GM13977 (cell line): ENCODE results near the gene CDH23.

ENCODE experiments used
- DNase-seq: peaks from one replicate; pipeline ENCODE4 v3.0.0; 2012; ENCODE audit warnings: low spot score
- in situ Hi-C: fragments of 300-500 bp; cut with MboI; formaldehyde crosslinking; loops from one replicate; pipeline ENCODE4 v1.12.0; 2022; ENCODE audit warnings: low sequenced_read_pairs, low pct_unique_long_range_greater_than_20kb, mixed read lengths, inconsistent platforms; ENCODE audit not compliant: unreplicated experiment
- TF ChIP-seq, protein P1 (sequence below): IDR thresholded peaks from 2 replicates; pipeline ENCODE4 v1.5.1; 2012; ENCODE audit warnings: mild to moderate bottlenecking, control low read depth; ENCODE audit not compliant: insufficient read depth; ENCODE audit errors: extremely low read depth, missing control alignments

The CDH23 gene

GRCh38 chr10:71836596-71836974 is 439.9 kb downstream of the CDH23 start:
- TF ChIP-seq, protein P1, sequence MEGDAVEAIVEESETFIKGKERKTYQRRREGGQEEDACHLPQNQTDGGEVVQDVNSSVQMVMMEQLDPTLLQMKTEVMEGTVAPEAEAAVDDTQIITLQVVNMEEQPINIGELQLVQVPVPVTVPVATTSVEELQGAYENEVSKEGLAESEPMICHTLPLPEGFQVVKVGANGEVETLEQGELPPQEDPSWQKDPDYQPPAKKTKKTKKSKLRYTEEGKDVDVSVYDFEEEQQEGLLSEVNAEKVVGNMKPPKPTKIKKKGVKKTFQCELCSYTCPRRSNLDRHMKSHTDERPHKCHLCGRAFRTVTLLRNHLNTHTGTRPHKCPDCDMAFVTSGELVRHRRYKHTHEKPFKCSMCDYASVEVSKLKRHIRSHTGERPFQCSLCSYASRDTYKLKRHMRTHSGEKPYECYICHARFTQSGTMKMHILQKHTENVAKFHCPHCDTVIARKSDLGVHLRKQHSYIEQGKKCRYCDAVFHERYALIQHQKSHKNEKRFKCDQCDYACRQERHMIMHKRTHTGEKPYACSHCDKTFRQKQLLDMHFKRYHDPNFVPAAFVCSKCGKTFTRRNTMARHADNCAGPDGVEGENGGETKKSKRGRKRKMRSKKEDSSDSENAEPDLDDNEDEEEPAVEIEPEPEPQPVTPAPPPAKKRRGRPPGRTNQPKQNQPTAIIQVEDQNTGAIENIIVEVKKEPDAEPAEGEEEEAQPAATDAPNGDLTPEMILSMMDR: no peak
- in situ Hi-C loops: loop anchor here (10.0 kb wide), 1 partner anchor 48 kb away; no protein-coding TSS in a partner anchor

DNA sequence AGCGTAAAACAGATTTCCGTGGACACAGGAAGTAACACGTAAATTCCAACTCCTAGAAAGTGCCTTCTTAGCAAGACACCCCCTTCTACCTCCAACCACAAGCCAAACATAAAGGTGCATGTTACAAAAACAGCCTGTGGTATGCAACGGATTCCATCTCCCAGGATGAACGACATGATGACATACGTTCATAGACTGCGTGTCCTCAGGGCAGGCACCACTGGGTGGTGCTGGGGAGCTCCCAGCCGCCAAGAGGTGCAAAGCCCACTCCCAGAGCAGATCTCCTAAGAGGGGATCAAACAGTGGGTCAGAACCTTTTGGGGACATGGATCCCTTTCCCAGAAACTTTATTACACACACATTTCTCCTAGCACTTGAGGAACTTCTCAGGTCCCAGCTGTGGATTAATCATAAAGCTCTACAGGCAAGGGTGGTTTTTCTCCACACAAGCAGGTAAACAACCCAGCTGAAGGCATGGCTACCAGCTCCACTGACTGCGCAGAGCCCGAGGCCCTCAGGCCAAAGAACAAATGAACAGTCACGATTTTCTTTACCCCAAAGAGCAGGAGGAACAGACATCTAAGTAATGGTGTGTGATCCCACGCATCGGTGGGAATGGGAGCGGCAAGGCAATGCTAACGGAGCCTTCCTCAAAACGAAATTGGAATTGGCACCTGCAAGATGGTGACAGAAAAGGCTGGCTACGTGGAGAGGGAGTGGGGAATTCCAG is 440.5 kb downstream of the CDH23 start:
- no peak for DNase-seq
- in situ Hi-C loops: loop anchor here (10.0 kb wide), 1 partner anchor 48 kb away; no protein-coding TSS in a partner anchor
- TF ChIP-seq, protein P1: peak; percentile 59

More at GRCh38 chr10:71836596-71836974, 439.9 kb downstream of the CDH23 start:
- no peak for DNase-seq

- TF ChIP-seq, protein P1: no peak
- in situ Hi-C loops: loop anchor here (10.0 kb wide), 1 partner anchor 46 kb away; no protein-coding TSS in a partner anchor
- DNase-seq: no peak
Observed at GRCh38 chr10:71838264-71839211, 441.8 kb downstream of the CDH23 start.

DNA sequence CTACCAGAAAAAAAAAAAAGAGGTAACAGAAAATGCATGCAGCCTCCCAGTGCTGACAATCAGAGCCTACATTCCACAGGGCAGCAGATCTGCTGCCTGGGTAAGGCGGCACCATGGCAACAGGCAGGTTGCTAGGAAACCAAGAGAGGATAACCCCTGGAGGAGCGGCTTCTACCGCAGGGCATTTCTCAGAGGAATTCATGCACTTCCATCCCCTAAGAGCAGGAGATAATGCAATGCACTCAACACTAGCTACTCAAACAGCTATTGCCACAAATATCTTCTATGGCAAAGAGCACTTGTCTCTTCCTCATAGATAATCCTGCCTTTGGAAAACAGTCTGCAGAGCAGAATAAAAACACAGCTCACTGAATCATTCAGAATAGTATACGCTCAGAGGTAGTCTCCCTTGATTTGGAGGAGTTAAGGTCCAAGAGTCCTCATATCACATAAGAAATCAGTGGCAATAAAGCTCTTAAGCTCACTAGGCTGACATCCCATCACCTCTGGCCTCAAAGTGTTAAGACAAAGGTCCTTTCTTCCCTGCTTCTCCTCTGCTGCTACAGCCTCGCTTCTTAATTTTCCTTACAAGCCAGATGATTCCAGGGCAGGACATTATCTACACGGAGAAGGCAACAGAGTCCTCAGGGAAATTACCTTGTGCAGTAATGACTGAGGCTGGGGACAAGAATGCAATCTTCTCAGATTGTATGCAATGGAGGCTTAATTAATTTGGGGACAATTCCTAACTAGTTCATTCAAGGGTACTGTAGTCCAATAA is 443.6 kb downstream of the CDH23 start:
- TF ChIP-seq, protein P1: no peak
- in situ Hi-C loops: no loop called here
- DNase-seq: no peak

DNA sequence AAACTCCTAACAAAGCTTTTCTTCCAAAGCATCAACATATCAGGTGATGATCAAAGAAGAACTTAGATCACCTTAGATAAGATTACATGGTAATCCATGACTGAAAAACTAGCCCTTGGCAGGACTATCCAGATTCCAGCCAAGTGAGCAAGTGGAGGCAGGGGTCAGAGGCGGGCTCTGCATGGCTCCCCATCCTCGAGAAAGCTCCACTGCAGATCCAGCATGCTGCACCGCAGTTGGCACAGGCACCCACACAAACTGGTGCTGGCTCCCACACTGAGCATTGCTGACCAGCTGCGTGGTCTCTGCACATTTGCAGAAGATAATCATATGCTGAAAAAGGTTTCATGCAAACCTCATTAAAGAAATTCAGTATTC is 444.2 kb downstream of the CDH23 start:
- TF ChIP-seq, protein P1: no peak
- DNase-seq: no peak
- in situ Hi-C loops: no loop called here

GRCh38 chr10:71842422-71842821 is 445.7 kb downstream of the CDH23 start:
- no peak for DNase-seq
- TF ChIP-seq, protein P1: no peak
- in situ Hi-C loops: no loop called here
